Effector CD8-positive, alpha-beta T cell (primary cell): Measurements from ENCODE around the gene PPP1R3F.
A peak's percentile ranks its signal among the peaks of the same experiment; 100 is the strongest.

ENCODE experiments used
- DNase-seq: peaks from one replicate; lab custom pipeline; 2025; lab: John Stamatoyannopoulos, UW
- total RNA-seq, 4 experiments: gene quantifications; one replicate each; lab custom pipeline; 2026; lab: John Stamatoyannopoulos, UW

Gene PPP1R3F
- 12.8 to 20.1 (median 15.5) reads per million in 4 experiments for total RNA-seq

DNA sequence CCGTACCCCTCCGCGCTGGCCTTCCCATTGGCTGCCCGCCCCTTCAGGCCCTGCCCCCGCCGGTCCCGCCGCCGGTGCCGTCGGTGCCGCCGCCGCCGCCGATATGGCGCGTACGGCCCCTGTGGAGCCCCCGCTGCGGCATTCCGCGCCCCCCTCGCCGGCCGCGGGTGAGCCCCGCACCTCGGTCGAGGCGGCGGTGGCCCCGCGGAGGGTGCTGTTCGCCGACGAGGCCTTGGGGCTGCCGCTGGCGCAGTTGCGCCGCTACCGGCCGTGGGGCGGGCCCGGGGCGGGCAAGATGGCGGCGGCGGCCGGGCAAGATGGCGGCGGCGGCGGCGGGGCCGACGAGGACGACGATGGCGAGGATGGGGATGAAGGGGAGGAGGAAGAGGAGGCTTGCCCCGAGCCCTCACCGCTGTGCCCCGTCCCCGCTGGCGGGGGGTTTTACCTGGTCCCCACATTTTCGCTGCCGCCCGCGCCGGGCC lies at the start of gene PPP1R3F:
TSS of gene PPP1R3F (plus strand) at position 27 of the 482 bp plus-strand sequence. CDS start at position 104, 77 bp downstream.
- no peak for DNase-seq

- DNase-seq = no peak
These were observed 49.5 kb upstream of the PPP1R3F start for GRCh38 chrX:49220100-49220499.

DNA sequence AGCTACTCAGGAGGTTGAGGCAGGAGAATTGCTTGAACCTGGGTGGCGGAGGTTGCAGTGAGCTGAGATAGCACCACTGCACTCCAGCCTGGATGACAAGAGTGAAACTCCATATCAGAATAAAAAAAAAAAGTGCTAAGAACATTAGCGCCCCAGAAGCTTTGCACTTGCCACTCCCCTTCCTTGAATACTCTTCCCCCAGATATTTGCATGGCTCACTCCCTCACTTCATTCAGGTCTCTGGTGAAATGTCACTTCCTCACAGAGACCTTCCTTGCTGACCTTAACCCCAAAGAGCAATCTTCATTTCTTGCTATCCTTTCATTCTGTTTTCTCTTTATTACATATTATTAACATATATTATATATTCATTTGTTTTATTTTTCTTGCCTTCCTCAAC lies 47.7 kb upstream of the PPP1R3F start:
- DNase-seq = no peak

- DNase-seq = no peak
These were observed 43.7 kb upstream of the PPP1R3F start for GRCh38 chrX:49225858-49226257.

DNA sequence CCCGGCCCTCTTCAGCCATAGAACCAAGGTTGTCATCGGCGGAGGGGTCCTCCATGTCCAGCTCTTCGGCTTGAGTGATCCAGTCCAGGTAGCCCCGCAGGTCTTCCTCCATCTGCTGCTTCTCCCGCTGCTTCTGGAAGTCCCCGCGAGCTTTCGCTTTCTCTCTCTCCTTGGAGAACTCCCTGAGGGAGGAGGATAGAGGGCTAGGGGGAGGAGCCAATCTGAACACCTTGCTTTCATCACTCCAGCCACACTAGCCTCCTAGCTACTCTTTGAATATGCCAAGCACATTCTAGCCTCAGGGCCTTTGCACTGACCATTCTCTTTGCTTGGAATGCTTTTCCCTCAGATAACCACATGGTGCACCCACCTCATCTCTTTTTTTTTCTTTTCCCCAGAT lies 42.6 kb upstream of the PPP1R3F start:
- DNase-seq = no peak

- no peak for DNase-seq
These were observed 41.9 kb upstream of the PPP1R3F start for GRCh38 chrX:49227726-49228125.

- no peak for DNase-seq
These were observed 41.4 kb upstream of the PPP1R3F start for GRCh38 chrX:49228185-49228584.

DNA sequence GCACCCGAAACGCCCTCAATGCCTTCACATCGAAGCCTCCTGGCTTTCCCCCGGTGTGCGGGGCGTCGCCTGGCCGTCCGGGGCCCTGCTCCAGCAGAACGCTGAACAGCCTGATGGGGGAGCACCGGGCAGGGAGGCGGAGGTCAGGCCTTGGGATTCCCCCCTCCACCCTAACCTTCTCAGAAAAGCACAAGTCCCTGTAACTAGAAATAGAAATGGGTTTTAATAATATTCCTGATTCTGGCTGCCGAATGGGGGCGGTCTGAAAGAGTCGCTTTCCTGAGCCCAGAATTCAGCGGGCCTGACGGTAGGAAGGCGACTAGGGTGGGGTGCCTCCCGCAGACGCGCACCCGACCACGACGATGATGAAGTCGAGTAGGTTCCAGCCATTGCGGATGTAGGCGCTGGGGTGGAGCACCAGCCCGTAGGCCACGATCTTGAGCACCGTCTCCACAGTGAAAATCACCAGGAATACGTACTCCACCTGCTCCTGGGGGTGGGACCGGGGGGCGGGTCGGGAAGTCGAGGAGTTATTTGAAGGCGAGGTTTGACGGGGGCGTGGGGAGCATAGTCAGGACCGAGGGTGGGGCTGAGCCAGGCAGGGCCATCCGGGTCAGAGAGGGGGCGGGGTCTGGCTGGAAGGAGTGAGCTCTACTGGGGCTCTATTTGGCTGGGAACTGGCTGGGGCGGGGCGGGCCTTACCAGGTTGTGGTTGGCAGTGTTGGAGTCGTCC lies 38.9 kb upstream of the PPP1R3F start:
- DNase-seq = peak; percentile 21

- no peak for DNase-seq
These were observed 38.1 kb upstream of the PPP1R3F start for GRCh38 chrX:49231333-49232000.

- DNase-seq = no peak
These were observed 37.1 kb upstream of the PPP1R3F start for GRCh38 chrX:49232525-49232924.

- no peak for DNase-seq
These were observed 36.4 kb upstream of the PPP1R3F start, which contains the start of gene CACNA1F for GRCh38 chrX:49233176-49233575. CACNA1F (minus strand) TSS chrX:49233340; CDS start chrX:49233309, 31 bp downstream.

DNA sequence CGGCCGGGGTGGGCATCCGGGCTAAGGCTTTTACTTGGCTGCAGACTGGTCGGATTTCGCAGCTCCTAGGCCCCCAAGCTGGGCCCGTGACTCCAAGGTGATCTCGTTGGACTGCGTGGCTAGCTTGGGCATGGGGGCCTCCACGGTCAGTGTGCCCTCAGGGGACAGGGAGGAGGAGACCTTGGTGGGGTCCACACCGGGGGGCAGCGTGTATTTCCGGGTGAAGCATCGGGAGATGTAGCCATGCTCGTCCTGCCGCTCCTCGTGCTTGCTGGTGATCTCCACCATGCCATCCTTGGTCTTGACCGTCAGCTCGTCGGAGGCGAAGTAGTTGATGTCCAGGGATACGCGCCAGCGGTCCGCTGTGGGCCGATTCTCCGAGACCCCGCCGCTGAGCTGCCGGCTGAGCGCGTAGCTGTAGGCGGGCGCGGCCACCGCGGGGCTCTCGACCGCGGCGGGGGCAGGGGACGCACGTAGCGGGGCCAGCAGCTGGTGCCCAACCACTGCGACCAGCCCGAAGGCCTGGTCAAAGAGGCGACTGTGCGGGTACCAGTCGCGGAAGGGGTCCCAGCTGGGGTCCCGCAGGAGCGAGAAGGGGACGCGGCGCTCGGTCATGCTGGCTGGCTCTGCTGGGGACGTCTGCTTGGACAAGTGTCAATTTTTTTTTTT lies 35.6 kb upstream of the PPP1R3F start:
- DNase-seq = no peak

GRCh38 chrX:49237060-49237459 lies 32.5 kb upstream of the PPP1R3F start:
- no peak for DNase-seq

GRCh38 chrX:49238735-49239134 lies 30.9 kb upstream of the PPP1R3F start:
- no peak for DNase-seq

GRCh38 chrX:49242545-49243066 lies 27.0 kb upstream of the PPP1R3F start:
- DNase-seq = no peak

GRCh38 chrX:49243166-49243565 lies 26.4 kb upstream of the PPP1R3F start:
- DNase-seq = no peak

DNA sequence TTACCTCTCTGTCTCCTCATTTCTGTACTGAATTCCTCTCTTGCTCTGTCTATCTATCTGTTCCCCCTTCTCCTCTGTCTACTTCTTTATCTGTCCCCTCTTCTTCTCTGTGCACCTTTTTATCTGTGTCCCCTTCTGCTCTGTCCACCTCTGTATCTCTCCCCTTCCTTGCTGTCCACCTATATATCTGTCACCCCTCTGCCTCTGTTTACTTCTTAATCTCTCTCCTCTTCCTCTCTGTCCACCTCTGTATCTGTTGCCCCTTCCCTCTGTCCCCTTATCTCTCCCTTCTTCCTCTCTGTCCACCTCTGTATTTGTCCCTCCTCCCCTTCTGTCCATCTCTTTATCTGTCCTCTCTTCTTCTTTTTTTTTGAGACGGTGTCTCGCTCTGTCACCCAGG lies 25.4 kb upstream of the PPP1R3F start:
- no peak for DNase-seq

DNA sequence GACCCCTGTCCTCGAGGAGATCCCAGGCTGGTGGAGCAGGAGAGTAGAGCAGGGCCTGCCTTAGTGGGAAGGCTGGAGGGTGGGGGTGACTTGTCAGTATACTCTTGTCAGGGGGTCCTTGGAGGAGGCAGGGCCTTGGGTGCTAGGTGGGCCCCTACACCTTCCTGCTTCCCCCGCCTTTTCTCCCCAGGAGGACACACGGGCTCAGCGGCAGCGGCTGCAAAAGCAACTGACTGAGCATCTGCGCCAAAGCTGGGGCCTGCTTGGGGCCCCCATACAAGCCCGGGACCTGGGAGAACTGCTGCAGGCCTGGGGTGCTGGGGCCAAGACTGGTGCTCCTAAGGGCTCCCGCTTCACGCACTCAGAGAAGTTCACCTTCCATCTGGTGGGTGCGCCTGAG lies 23.1 kb upstream of the PPP1R3F start:
- no peak for DNase-seq

DNA sequence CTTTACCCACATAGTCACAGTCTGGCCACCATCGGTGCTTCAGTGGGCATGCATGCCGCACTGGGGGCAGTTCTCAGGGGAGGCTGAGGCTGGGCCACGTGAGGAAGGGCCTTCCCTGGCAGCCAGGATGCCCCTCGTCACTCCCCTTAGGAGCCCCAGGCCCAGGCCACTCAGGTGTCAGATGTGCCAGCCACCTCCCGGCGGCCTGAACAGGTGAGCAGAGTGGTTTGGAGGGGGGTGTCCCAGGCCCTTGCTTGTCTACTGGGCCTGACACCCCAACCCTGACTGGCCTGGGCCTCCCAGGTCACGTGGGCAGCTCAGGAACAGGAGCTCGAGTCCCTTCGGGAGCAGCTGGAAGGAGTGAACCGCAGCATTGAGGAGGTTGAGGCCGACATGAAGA lies 22.2 kb upstream of the PPP1R3F start:
- no peak for DNase-seq

GRCh38 chrX:49247916-49248811 lies 21.4 kb upstream of the PPP1R3F start:
- no peak for DNase-seq

- no peak for DNase-seq
These were observed 20.5 kb upstream of the PPP1R3F start for GRCh38 chrX:49249071-49249470.
